OCI-LY1 (cell line): ENCODE measurements around the gene LGALS9B.
"Not testable (repeated sequence)": the region's sequence is repeated elsewhere in the genome, so short reads cannot be mapped to it uniquely, and the experiment has no call there.

Experiments
- H2AFZ ChIP-seq: fragments of 200-600 bp; sonication (generic), shearing (Covaris generic); 2 replicates; pipeline ENCODE4 v1.6.0; 2014; ENCODE audit warnings: antibody characterized with exemption, mild to moderate bottlenecking, low read length
- H3F3A ChIP-seq: fragments of 200-600 bp; sonication (generic), shearing (Covaris generic); 2 replicates; pipeline ENCODE4 v1.6.0; 2014; ENCODE audit warnings: mild to moderate bottlenecking, antibody characterized with exemption, low read length, moderate library complexity; ENCODE audit not compliant: insufficient read depth
- H3K27ac ChIP-seq: fragments of 200-600 bp; sonication (generic); 2 replicates; pipeline ENCODE4 v1.5.1; 2014; ENCODE audit warnings: low read length, mixed run types, mild to moderate bottlenecking, low read depth; ENCODE audit not compliant: poor library complexity, severe bottlenecking
- H3K27me3 ChIP-seq: fragments of 200-600 bp; sonication (generic); 2 replicates; pipeline ENCODE4 v1.6.0; 2014; ENCODE audit warnings: antibody characterized with exemption, mild to moderate bottlenecking, low read length, moderate library complexity; ENCODE audit not compliant: insufficient read depth
- H3K36me3 ChIP-seq: fragments of 200-600 bp; sonication (generic); 2 replicates; pipeline ENCODE4 v1.6.1; 2014; ENCODE audit warnings: mild to moderate bottlenecking, antibody characterized with exemption, low read length, moderate library complexity, mixed read lengths; ENCODE audit not compliant: insufficient read depth
- H3K4me1 ChIP-seq: fragments of 200-600 bp; sonication (generic); 2 replicates; pipeline ENCODE4 v1.5.1; 2014; ENCODE audit warnings: mild to moderate bottlenecking, low read length, moderate library complexity; ENCODE audit not compliant: insufficient read depth, severe bottlenecking
- H3K4me2 ChIP-seq: fragments of 200-600 bp; sonication (generic), shearing (Covaris generic); 2 replicates; pipeline ENCODE4 v1.6.1; 2014; ENCODE audit warnings: low read length
- H3K4me3 ChIP-seq: fragments of 200-600 bp; sonication (generic); 2 replicates; pipeline ENCODE4 v1.5.1; 2014; ENCODE audit warnings: low read length, low read depth, mild to moderate bottlenecking, mixed read lengths; ENCODE audit not compliant: poor library complexity, severe bottlenecking
- H3K79me2 ChIP-seq: fragments of 200-600 bp; shearing (Covaris generic); 2 replicates; pipeline ENCODE4 v1.6.1; 2016; ENCODE audit warnings: mixed run types, low read length, mixed read lengths; ENCODE audit not compliant: insufficient read depth
- H3K9ac ChIP-seq: fragments of 200-600 bp; sonication (generic), shearing (Covaris generic); 2 replicates; pipeline ENCODE4 v1.6.1; 2014; ENCODE audit warnings: mild to moderate bottlenecking, low read length, mixed read lengths
- H3K9me2 ChIP-seq: fragments of 200-600 bp; sonication (generic), shearing (Covaris generic); 2 replicates; pipeline ENCODE4 v1.6.1; 2014; ENCODE audit warnings: low read depth, mild to moderate bottlenecking, low read length, mixed read lengths
- H3K9me3 ChIP-seq: fragments of 200-600 bp; shearing (Covaris generic); 2 replicates; pipeline ENCODE4 v1.6.1; 2014; ENCODE audit warnings: low read length, mixed read lengths
- H4K20me1 ChIP-seq: fragments of 200-600 bp; sonication (generic), shearing (Covaris generic); 2 replicates; pipeline ENCODE4 v1.6.0; 2016; ENCODE audit warnings: mild to moderate bottlenecking, low read length; ENCODE audit not compliant: insufficient read depth

LGALS9B gene

GRCh38 chr17:20479889-20480591 is 12.7 kb upstream of the LGALS9B start:
- H3K4me3 ChIP-seq, H4K20me1 ChIP-seq: not testable (repeated sequence)

GRCh38 chr17:20477398-20478071 is 10.2 kb upstream of the LGALS9B start:
- not testable (repeated sequence) for H3K4me3 ChIP-seq, H3K27me3 ChIP-seq, H3F3A ChIP-seq, H3K27ac ChIP-seq, H4K20me1 ChIP-seq, H3K9ac ChIP-seq, H3K9me2 ChIP-seq, H2AFZ ChIP-seq, H3K4me1 ChIP-seq, H3K9me3 ChIP-seq, H3K36me3 ChIP-seq, H3K79me2 ChIP-seq, H3K4me2 ChIP-seq

More at GRCh38 chr17:20479889-20480591, 12.7 kb upstream of the LGALS9B start:
- not testable (repeated sequence) for H2AFZ ChIP-seq, H3K4me1 ChIP-seq, H3K36me3 ChIP-seq, H3F3A ChIP-seq, H3K4me2 ChIP-seq, H3K27me3 ChIP-seq, H3K9ac ChIP-seq, H3K27ac ChIP-seq, H3K79me2 ChIP-seq, H3K9me3 ChIP-seq, H3K9me2 ChIP-seq

- not testable (repeated sequence) for H4K20me1 ChIP-seq, H3K4me1 ChIP-seq, H3K9ac ChIP-seq, H3K79me2 ChIP-seq, H2AFZ ChIP-seq, H3K27ac ChIP-seq, H3K9me3 ChIP-seq, H3K27me3 ChIP-seq, H3K4me3 ChIP-seq, H3K36me3 ChIP-seq, H3F3A ChIP-seq, H3K9me2 ChIP-seq, H3K4me2 ChIP-seq
Observed at GRCh38 chr17:20475137-20475831, 7.9 kb upstream of the LGALS9B start.

GRCh38 chr17:20474081-20474480 is 6.7 kb upstream of the LGALS9B start:
- not testable (repeated sequence) for H4K20me1 ChIP-seq, H3K4me1 ChIP-seq

GRCh38 chr17:20469946-20470345 is 2.6 kb upstream of the LGALS9B start:
- H3F3A ChIP-seq, H3K27me3 ChIP-seq: not testable (repeated sequence)

More at GRCh38 chr17:20474081-20474480, 6.7 kb upstream of the LGALS9B start:
- H2AFZ ChIP-seq, H3K9me2 ChIP-seq, H3F3A ChIP-seq, H3K27me3 ChIP-seq, H3K4me3 ChIP-seq, H3K9me3 ChIP-seq, H3K79me2 ChIP-seq, H3K27ac ChIP-seq, H3K9ac ChIP-seq, H3K4me2 ChIP-seq, H3K36me3 ChIP-seq: not testable (repeated sequence)

GRCh38 chr17:20469107-20469506 is 1.8 kb upstream of the LGALS9B start:
- not testable (repeated sequence) for H3K4me2 ChIP-seq, H3K9me3 ChIP-seq, H3K36me3 ChIP-seq, H3K27me3 ChIP-seq, H3K9me2 ChIP-seq, H3F3A ChIP-seq, H2AFZ ChIP-seq, H3K4me1 ChIP-seq, H3K9ac ChIP-seq, H3K27ac ChIP-seq, H3K79me2 ChIP-seq, H3K4me3 ChIP-seq, H4K20me1 ChIP-seq

More at GRCh38 chr17:20469946-20470345, 2.6 kb upstream of the LGALS9B start:
- not testable (repeated sequence) for H4K20me1 ChIP-seq, H3K36me3 ChIP-seq, H3K4me3 ChIP-seq, H3K79me2 ChIP-seq, H3K27ac ChIP-seq, H3K9me2 ChIP-seq, H3K9ac ChIP-seq, H3K4me2 ChIP-seq, H3K4me1 ChIP-seq, H2AFZ ChIP-seq, H3K9me3 ChIP-seq

- H3K36me3 ChIP-seq, H3K9ac ChIP-seq, H3K79me2 ChIP-seq, H4K20me1 ChIP-seq, H3K27ac ChIP-seq, H2AFZ ChIP-seq, H3K4me1 ChIP-seq, H3F3A ChIP-seq, H3K9me3 ChIP-seq, H3K4me3 ChIP-seq, H3K9me2 ChIP-seq, H3K4me2 ChIP-seq, H3K27me3 ChIP-seq: not testable (repeated sequence)
Observed at GRCh38 chr17:20466999-20467398, 340 bp downstream of the LGALS9B start.
